ENCODE results near the gene ATP13A2.

Gene ATP13A2

DNA sequence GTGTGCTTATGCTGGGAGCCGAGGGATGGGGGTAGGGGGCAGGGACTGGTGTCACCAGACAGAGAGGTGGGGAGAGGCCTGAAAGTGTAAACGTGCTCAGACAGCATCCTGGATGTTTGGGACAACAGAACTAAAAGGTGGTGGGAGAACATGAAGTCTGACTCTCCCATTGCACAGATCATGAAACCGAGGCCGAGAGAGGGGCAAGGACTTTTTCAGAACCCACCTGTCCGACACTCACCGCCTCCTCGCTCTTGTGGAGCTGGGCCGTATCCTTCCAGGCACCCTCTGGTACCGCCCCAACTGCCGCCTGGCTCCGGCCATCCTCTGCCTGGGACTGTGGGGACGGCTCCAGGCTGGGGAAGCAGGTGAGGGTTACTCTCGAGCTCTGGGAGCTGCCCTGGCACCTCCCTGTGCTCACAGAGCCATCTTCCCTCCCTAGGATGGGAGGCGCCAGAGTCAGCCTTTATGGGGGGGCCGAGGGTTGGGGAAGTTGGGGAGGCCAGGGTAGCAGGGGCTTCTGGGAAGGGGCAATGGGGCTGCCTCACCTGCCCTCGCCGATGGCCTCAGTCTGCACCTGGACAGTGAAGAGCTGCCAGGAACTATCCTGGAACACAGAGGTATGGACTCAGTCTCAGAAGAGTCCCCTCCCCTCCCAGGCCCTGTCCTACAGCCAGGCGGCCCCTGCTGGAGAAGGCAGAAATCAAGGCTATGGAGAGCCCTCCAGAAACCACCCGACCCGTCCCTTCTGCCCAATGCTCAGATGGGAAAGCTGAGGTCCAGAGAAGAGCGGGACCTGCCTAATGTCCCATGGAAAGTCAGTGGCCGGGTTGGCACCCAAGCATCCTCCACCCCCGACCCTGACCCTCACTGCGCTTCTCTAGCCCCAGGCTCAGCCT is 7.0 kb downstream of the ATP13A2 start:
- Histone ChIP-seq H3K9ac (no peak overlapping the region), H3K4me3 (ENCODE audit: low read depth, low read length) (no peak overlapping the region), H3K4me1 (peaks cover 6% of the 10 kb centered on the region), H2AFZ (no peak overlapping the region), H3K79me2 (no peaks in the 10 kb centered on the region), H3K36me3 (ENCODE audit: control insufficient read depth, insufficient read depth, low read length) (no peaks in the 10 kb centered on the region), H3K4me2 (ENCODE audit: low read length) (no peak overlapping the region), H3K9me3 (ENCODE audit: control insufficient read depth, low read length) (no peaks in the 10 kb centered on the region), H3K27ac (no peak overlapping the region), H3K27me3 (ENCODE audit: control insufficient read depth, insufficient read depth, low read length) (no peaks in the 10 kb centered on the region)
- TF ChIP-seq, protein P1, sequence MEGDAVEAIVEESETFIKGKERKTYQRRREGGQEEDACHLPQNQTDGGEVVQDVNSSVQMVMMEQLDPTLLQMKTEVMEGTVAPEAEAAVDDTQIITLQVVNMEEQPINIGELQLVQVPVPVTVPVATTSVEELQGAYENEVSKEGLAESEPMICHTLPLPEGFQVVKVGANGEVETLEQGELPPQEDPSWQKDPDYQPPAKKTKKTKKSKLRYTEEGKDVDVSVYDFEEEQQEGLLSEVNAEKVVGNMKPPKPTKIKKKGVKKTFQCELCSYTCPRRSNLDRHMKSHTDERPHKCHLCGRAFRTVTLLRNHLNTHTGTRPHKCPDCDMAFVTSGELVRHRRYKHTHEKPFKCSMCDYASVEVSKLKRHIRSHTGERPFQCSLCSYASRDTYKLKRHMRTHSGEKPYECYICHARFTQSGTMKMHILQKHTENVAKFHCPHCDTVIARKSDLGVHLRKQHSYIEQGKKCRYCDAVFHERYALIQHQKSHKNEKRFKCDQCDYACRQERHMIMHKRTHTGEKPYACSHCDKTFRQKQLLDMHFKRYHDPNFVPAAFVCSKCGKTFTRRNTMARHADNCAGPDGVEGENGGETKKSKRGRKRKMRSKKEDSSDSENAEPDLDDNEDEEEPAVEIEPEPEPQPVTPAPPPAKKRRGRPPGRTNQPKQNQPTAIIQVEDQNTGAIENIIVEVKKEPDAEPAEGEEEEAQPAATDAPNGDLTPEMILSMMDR (IDR thresholded peaks at IDR 0.05): no peak

DNA sequence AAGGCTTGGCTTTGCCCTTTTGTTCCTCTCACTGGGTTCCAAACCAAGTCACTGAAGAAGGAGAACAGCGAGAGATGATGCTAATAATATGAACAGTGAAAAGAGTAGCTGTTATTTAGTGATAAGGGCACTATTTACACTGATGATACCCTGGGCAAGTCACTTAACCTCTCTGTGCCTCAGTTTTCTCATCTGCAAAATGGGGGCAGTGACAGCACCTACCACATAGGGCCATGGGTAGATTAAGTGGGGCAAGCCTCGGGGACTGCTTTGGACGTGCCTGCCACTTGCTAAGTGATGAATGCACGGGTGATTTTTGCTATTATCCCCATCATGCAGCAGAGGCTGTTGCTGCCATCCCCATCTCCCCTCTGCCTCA is 9.2 kb downstream of the ATP13A2 start:
- no peaks in the 10 kb centered on the region for H3K79me2 ChIP-seq
- H3K4me3 ChIP-seq (ENCODE audit: low read depth, low read length): no peak overlapping the region
- H3K9me3 ChIP-seq (ENCODE audit: control insufficient read depth, low read length): no peaks in the 10 kb centered on the region
- no peaks in the 10 kb centered on the region for H3K27me3 ChIP-seq (ENCODE audit: control insufficient read depth, insufficient read depth, low read length)
- H3K27ac ChIP-seq: no peak overlapping the region
- no peak overlapping the region for H2AFZ ChIP-seq
- H3K4me1 ChIP-seq: peaks cover 6% of the 10 kb centered on the region
- TF ChIP-seq, protein P1 (IDR thresholded peaks at IDR 0.05): no peak
- H3K36me3 ChIP-seq (ENCODE audit: control insufficient read depth, insufficient read depth, low read length): no peaks in the 10 kb centered on the region
- H3K9ac ChIP-seq: no peak overlapping the region
- no peak overlapping the region for H3K4me2 ChIP-seq (ENCODE audit: low read length)

DNA sequence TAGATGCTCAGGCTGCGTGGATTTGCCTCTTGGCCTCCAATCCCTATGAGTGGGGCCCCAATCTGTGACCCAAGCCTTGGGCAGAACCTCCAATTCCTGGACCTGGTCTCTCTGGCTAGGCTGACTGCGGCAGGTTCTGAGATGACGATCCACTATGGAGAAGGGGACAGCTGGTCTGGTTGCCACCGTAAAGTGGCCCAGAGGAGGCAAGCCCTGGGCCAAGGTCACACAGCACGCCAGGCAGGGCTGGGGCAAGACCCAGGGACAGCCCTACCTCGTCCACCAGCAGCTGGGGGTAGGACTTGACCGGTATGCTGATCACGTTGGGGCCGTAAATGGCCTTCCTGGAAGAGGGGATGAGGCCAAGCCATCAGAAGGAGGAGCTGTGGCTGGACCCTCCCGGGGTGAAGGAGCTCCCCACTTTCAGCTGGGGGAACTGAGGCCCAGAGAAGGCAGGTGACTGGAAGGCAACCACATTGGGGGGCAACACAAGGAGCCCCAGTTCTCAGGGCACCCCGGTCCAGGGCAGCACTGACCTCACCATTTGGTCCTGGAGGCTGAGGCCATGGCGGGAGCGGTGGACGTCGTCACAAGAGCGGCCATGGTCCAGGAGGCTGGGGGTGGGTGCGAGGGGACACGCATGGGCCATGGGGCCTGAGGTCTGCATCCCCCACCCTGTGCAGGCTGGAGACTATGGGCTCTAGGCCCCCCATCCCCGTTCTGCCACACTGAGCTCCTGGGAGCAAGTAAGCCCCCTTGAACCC is 9.8 kb downstream of the ATP13A2 start:
- no peak overlapping the region for H2AFZ ChIP-seq
- no peak overlapping the region for H3K9ac ChIP-seq

DNA sequence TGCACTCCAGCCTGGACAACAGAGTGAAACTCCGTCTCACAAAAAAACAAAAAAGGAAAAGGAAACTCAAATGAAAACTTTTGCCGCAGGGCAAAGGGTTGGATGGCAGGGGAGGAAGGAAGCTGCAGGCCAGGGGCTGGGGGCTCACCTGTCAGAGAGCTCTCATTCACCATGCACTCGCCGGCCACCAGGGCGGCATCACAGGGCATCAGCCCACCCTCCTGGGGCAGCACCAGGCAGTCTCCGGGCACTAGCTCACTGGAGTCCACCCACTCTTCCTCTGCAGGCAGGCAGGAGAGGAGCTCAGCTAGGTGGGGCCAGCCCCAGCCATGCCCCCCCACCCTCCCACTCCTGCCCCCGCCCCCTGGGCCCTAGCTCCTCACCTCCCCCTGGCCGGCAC is 11.9 kb downstream of the ATP13A2 start:
- Histone ChIP-seq H3K79me2 (no peaks in the 10 kb centered on the region), H3K9ac (no peak overlapping the region), H3K4me1 (peaks cover 6% of the 10 kb centered on the region), H3K9me3 (ENCODE audit: control insufficient read depth, low read length) (no peaks in the 10 kb centered on the region), H3K4me2 (ENCODE audit: low read length) (no peak overlapping the region), H3K27ac (no peak overlapping the region), H3K27me3 (ENCODE audit: control insufficient read depth, insufficient read depth, low read length) (no peaks in the 10 kb centered on the region), H2AFZ (no peak overlapping the region), H3K4me3 (ENCODE audit: low read depth, low read length) (no peak overlapping the region), H3K36me3 (ENCODE audit: control insufficient read depth, insufficient read depth, low read length) (no peaks in the 10 kb centered on the region)
- TF ChIP-seq, protein P1 (IDR thresholded peaks at IDR 0.05): no peak

More for the DNA sequence above, 9.8 kb downstream of the ATP13A2 start:
- TF ChIP-seq, protein P1 (IDR thresholded peaks at IDR 0.05): no peak
- Histone ChIP-seq H3K27me3 (ENCODE audit: control insufficient read depth, insufficient read depth, low read length) (no peaks in the 10 kb centered on the region), H3K4me1 (peaks cover 6% of the 10 kb centered on the region), H3K36me3 (ENCODE audit: control insufficient read depth, insufficient read depth, low read length) (no peaks in the 10 kb centered on the region), H3K27ac (no peak overlapping the region), H3K4me3 (ENCODE audit: low read depth, low read length) (no peak overlapping the region), H3K79me2 (no peaks in the 10 kb centered on the region), H3K4me2 (ENCODE audit: low read length) (no peak overlapping the region), H3K9me3 (ENCODE audit: control insufficient read depth, low read length) (no peaks in the 10 kb centered on the region)
